GM18507 (cell line): ENCODE data around the gene CHST15.

Source experiments
- DNase-seq: peaks from one replicate; pipeline ENCODE4 v3.0.0; 2011; ENCODE audit warnings: low read depth; ENCODE audit not compliant: insufficient read length; ENCODE audit errors: extremely low spot score
- FAIRE-seq: peaks from 2 replicates; lab custom pipeline; 2011; peaks lifted over from hg19 to GRCh38; lab: Jason Lieb, UNC

CHST15 gene

GRCh38 chr10:124007102-124007772 lies 86.2 kb downstream of the CHST15 start:
- FAIRE-seq (no peak), DNase-seq (no peak)

- FAIRE-seq, result no peak
- DNase-seq, result no peak
Observed at GRCh38 chr10:124006526-124006925, 86.9 kb downstream of the CHST15 start.

- FAIRE-seq, result no peak
- DNase-seq, result no peak
Observed at GRCh38 chr10:124005991-124006392, 87.4 kb downstream of the CHST15 start.

- FAIRE-seq, result no peak
Observed at GRCh38 chr10:124005091-124005490, 88.3 kb downstream of the CHST15 start.

DNA sequence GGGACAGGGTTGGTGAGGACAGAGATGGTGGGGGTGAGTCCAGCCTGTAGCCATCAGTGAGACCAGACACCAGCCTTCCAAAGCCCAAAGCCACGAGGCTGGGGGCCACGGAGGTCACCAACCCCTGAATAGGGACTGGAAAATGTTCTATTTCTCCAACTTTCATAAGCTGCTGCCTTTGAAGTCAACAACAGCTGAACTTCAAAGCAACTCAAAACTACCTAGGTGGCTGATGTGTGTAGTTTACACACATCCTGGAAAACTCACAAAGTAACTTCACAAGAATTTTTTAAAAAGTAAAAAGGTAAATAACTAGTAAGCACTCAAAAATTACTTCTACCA lies 88.8 kb downstream of the CHST15 start:
- FAIRE-seq, result no peak

More at GRCh38 chr10:124005091-124005490, 88.3 kb downstream of the CHST15 start:
- no peak for DNase-seq

GRCh38 chr10:124003871-124004662 lies 89.3 kb downstream of the CHST15 start:
- no peak for DNase-seq
- no peak for FAIRE-seq

More for the DNA sequence above, 88.8 kb downstream of the CHST15 start:
- no peak for DNase-seq

DNA sequence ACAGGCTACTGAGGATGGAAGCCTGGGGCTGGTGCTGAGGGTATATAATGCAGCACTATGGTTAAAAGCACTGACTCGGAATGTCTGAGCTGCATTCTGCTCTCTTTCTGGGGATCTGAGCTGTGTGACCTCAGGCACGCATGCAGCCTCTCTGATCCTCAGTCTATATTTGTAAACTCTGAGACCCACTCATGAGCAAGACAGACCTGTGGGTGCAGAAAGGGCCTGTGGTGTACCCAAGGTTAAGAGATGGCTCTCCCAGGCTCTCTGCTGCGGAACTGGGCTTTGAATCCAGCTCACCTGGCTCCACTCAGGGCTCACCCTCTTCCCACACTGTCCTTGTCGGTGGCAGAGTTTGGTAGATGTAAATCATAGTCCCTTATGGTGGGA lies 89.9 kb downstream of the CHST15 start:
- DNase-seq (no peak), FAIRE-seq (no peak)

DNA sequence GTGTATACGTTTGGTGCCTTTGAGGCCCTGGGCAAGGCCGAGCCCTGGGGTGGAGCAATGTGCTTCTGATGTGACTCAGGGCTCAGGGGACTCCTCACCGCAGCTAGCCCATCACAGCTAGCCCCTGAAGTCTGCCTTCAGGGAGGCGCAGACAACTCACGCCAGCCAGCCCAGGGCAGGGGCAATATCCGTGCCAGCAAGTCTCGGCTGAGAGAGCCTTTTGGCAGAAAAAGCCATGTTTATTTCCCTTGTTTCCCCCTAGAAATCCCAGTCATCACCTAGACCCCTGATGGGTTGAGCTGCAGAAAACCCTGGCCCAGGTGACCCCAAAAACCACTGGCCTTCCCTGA lies 90.4 kb downstream of the CHST15 start:
- no peak for FAIRE-seq
- DNase-seq, result no peak

DNA sequence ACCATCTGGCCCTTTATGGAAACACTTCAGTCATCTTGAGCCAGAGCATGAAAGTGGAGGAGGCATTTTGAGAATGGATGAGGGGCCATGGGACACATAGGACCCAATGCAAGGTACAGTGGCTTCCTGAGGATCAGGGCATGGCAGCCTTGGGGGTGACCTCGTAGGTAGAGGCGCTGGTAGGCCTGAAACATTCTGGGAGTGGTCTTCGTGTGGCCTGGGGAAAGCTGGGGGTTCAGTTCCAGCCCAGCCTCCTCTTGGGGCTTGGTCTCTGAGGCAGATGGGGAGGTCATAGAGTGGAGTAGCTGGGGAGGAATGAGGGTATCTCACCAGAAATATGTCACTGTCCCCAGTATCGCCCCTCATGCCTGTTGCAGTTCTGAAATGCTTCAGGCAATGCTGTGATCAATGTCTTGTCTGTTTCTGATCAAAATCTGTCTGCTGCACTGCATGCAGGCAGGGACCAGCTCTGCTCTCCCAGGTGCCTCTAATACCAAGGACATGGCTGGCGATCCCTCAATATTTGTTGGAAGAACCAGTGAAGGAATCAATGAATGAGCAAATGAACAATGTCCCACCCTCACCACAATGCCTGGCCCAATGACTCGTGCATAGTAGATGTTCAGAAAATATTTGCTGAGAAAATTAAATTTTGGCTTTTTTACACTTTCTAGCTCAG lies 90.9 kb downstream of the CHST15 start:
- no peak for DNase-seq
- FAIRE-seq, result no peak

- DNase-seq, result no peak
- FAIRE-seq, result no peak
Observed at GRCh38 chr10:124001391-124002148, 91.8 kb downstream of the CHST15 start.

DNA sequence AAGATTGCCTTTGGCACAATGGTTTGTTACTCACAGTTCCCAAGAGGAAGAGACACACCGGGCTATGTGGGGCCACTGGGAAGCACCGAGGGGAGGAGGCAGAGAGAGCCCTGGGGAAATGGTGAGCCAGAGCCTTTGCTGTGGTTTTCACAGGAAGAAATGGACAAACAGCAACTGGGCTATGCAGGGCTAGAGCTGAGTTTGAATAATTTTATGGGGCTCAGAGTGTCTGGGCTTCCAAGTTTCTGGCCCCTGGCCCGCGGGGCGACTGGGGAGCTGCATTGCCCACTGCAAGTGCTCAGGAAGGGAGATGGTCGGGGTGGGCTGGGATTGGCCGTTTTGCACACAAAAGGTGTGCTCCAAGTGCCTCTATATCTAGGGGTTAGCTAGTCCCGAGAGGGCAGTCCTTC lies 92.6 kb downstream of the CHST15 start:
- DNase-seq (no peak), FAIRE-seq (no peak)

DNA sequence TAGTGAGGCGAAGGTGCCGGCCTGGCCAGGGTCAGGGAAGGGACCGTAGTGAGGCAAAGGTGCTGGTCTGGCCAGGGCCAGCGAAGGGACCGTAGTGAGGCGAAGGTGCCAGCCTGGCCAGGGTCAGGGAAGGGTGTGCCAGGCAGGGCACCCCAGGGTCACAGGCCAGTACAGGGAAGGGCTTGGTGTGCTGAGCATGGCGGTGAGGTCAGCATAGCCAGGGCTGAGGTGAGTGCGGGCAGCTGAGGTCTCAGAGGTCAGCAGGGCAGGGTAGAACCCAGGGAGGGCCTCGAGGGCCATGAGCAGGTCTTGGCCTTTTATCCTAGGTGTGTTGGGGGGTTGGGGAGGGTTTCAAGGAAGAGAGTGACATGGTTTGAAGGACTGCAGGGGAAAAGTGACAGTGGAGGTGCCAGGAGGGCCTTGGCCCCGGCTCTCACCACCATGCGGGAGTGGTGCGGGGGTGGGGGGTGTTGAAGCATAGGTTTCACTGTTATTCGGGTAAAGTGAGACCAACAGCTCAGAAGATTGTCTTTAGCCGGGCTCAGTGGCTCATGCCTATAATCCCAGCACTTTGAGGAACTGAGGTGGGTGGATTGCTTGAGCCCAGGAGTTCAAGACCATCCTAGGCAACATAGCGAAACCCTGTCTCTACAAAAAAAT lies 93.3 kb downstream of the CHST15 start:
- no peak for FAIRE-seq
- no peak for DNase-seq

DNA sequence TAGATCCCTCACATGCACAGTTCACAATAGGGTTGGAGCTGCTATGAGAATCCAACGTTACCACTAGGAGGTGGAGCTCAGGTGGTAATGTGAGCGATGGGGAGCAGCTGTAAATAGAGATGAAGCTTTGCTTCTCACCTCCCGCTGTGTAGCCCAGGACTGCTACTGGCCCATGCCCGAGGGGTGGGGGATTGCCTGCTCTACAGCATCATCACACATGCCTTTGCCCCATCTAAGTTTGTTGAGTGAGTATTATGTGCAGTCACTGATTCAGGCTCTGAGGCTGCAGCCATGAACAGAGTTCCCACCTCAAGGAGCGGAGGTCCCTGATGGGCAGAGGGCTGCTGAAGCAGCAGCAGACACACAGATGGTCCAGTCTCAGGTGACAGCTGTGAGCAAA lies 94.1 kb downstream of the CHST15 start:
- DNase-seq (no peak), FAIRE-seq (no peak)

GRCh38 chr10:123998197-123999141 lies 94.9 kb downstream of the CHST15 start:
- FAIRE-seq (no peak), DNase-seq (no peak)

GRCh38 chr10:123997486-123998196 lies 95.8 kb downstream of the CHST15 start:
- FAIRE-seq (no peak), DNase-seq (no peak)

DNA sequence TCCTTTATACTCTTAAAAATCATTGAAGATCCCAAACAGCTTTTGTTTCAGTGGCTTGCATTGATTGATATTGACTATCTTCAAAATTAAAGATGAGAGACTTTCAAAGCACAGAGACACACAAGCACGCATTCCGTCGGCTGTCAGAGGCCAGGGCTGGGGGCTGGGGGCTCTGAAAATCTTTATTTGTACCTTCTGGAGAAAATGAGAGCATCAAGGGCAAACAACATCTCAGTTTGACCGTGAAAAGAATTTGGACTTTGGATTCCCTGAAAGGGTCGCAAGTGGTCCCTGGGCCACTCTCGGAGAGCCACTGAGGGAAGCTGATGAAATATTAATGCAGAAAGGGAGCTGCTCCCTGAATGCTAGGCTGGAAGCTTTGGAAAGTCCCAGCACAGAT lies 96.4 kb downstream of the CHST15 start:
- FAIRE-seq (no peak), DNase-seq (no peak)

DNA sequence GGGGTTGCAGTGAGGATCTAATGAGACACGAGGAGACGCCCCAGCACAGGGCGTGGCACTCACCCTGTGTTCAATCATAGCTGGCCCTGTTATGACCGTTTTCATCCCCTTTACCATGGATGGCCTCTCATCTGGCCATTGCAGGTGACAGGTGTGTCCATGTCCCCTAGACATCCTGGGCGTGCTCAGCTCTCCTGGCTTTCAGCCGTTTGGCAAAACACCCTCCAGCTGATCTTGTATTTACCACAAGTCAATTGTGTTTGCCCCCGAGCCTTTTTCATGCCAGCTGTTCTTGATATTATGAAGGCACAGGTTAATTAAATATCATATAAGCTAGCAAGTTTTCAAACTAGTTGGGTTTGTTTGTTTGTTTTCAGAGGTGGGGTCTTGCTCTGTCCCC lies 97.1 kb downstream of the CHST15 start:
- FAIRE-seq, result no peak
- DNase-seq, result no peak
